Dedifferentiated amniotic fluid mesenchymal stem cell (primary cell): ENCODE data around the gene ENPEP.
A peak's percentile ranks its signal among the peaks of the same experiment; 100 is the strongest.
"Not testable (repeated sequence)": the region's sequence is repeated elsewhere in the genome, so short reads cannot be mapped to it uniquely, and the experiment has no call there.

ENCODE experiments used
- DNase-seq: peaks from one replicate; pipeline ENCODE4 v3.0.0-alpha.2; 2016; ENCODE audit errors: extremely low spot score

Gene ENPEP

DNA sequence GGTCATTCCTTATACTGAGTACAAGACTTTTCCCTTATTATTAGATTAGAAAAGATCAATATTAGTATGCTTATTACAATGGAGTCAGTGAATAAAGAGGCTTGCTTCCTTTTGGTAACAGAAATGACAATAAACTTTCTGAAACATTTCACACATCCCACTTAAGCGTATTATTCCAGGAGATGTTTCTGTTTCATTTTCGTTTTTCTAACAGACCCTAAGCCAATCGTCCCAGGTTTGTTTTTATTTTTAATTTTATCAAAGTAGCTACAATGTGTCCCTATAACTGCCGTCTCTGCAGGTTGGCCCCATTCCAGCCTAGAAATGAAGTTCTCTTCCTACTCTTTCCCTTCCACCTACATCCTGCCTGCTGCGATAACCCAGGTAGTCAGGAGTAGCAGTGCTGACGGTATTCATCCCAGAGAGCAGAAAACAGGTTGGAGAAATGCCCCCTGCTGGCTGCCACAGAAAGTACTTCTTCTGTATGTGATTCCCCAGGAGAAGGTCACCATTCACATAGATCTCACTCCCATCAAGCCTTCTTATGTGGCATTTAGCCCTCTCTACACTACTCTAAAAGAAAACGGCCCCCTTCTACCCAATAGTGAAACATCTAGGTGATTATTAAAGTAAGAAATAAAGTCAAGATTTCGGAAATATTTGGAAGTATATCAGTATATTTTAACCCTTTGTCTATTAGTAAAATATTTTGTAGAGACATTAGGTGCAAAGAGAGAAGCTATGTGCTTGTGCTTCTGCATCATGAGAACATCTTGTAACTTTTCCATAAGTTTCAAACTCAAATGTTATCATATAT, 40.4 kb downstream of the ENPEP start:
- DNase-seq: peak; percentile 47

DNA sequence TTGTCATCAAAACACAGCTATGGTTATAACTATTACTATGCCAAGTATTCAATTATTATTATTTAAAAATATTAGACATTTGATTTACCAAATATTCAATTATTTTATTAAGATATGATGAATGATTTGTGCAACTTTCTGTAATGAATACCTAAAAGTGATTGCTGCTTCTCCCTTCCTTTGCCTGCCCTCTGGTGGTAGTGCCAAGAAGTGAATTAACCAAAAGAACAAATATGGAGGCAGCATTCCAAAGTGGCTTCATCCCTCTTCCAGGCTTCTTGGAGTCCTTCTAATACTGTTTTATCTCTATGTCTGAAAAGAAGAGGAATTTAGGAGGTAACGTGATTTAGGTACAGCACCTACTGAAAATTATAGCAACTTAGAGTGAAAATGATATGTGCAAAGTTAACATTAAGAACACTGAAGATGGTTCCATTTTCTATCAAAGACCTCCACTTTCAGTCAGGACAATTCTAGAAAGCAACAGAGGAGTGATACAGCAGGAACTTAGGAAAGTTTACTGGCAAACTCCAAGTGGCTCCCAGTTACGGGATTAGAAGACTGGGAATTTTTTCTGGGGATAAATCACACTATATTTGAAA, 43.0 kb downstream of the ENPEP start:
- DNase-seq: peak; percentile 22

DNA sequence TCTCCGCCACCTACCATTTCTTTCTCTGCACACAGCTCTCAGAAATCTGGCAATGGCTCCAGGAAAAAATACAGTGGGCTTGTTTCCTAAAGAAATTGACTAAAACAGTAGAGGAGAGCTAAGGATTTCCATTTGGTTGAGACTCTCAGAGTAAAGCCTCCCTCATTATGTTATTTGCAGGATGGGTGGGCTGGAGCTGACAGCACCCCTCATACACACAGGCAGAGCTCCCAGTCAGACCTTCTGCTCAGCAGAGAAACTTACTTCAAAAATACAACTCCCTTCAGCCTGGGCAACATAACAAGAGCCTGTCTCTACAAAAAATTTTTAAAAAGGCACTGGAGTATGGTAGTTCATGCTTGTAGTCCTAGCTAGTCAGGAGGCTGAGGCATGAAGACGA, 44.9 kb downstream of the ENPEP start:
- DNase-seq: no peak

DNA sequence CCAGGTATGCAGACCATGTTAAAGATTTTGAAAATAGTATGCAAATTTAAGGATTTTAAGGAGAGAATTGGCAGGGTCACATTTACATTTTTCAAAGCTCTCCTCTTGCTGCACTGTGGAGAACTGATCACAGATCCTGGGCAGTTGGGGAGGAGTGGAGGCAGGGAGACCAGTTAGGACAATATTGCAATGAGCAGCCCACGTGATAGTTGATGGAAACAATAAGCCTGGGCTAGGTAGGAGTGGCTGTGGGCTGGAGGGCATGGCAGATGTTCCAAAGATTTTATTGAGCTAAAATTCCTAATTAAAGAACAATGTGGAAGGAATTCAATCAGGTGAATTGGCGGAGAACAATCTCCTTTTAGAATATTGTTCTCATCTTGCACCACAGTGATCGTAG, 50.6 kb downstream of the ENPEP start:
- no peak for DNase-seq

DNA sequence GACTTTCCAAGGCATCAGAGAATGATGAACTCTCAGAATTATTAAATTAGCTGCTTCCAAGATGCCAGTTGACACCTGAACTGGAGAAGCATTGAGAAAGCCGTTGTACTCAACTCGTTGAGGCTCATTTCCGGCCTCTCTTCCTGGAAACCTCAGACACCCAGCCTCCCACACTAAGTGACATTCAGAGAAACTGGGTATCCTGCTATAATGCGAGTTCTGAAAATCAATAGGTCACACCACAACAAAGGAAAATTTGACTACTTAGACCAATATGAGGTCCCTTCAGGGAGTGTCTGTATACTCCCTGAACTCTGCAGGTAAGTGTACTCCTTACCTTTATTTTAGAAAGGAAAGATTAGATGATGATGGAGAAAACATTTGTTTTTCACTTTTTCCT, 51.2 kb downstream of the ENPEP start:
- no peak for DNase-seq

DNA sequence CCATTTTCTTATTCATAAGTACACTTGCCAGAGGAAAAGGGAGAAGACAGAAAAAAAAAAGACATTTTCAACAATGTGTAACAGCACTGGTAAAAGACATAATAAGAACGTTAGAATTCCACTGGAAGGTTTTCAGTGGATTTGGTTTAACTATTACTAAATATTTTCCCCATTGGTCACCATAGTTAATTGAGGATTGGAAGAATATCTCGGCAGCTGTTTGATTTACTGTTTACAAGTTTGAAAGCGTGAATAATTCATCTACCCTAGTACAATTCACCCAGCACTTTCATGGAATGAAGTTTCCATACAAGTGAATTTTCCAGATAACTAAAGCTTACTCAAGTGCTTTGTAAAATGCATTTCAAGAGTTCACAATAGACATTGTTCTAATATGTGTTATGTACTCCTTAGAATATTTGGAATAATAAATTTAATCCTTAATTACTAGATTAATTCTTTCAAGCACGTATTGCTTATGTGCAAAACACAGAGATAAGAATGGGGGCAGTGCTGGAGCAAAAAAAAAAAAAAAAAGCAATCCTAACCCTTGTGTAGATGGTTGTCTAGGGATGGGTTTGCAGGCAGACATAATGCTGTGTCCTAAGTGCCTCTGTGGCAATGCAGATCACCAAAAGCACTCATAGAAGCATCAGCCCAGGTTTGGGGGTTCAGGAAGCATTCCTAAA, 57.1 kb downstream of the ENPEP start:
- DNase-seq: no peak

DNA sequence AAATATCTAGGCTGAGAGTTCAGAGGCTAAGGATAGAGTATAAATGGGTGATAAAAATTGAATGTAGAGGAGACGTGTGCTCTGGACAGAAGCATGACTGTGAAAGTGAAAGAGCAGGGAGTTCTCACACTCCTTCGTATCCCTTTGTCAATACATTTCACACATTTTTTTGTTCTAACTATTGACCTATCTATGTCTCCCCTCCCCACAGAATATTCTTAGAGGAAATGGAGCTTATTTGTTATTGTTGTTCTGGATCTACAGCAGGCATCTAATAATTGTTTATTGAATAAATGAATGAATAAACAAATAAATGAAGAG, 57.6 kb downstream of the ENPEP start:
- no peak for DNase-seq

DNA sequence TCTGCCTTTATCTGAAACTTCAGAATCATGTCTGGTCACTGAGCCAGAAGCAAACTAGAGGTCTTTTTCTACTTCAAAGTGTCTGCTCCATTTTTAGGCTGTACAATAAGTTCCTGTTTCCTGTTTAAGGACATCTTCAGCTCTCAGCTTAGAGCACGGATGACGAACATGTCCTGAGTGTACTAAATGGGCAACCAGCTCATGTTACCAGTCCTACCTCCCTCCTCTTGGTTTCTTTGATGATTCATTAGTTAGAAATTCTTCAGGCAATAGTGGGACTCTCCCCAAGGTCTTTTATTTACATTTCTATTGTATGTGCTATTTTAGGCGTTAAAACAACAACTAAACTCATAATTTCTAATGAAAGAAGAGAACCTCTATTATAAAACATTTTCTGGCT, 58.0 kb downstream of the ENPEP start:
- peak; percentile 82 for DNase-seq

DNA sequence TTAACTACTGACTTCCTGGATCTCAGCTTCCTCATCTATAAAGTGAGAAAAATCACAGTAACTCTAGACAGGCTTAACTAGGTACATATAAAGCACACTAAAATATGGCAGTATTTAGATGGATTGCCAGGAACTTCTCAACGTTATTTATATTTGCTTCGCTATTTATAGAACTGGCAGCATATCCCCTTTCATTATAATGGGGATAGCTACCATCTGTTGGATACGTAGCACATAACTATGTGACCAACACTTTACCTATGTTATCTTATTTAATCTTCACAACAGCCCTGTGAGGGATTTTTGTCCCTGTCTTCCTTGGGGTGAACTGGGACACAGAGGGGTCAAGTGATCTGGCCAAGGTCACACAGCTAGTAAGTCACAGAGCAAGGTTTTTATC, 64.6 kb downstream of the ENPEP start:
- DNase-seq: no peak

DNA sequence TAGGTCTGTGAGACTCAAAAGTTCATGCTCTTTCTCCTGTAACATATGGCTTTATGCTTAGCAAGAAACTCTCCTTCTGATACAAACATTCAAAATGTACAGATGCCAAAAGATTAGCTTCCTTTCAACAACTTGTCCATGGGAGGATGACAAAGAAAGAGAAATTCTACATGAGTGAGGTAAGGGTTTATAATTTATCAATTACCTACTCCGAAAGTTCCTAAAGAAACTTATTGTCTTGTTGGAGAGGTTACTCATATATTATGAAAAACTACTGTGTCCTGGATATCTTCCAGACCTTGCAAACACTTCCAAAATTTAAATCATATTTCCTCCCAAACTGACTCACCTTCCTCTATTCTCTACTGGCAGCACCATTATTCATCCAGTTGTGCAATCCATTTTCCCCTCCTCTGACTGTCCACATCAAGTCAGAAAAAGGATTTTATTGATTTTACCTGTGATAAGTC, 65.1 kb downstream of the ENPEP start:
- DNase-seq: no peak

DNA sequence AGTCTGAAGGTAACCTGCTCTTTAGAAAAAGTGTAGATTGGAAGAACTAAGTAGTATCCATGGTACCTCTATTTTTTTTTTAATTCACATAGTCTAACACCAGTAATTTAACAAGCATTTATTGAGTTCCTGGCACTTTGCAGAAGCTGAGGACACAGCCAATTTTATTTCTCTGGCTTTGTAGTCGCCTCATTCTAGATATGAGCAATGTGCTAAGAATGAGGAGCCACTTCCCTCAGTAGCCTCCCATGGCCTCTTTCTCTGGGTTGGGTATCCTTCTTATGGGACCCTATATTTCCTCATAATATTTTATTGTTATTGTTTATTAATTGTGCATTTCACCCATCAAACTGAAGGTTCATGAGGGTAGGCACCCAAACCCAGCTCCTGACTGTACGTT, 67.6 kb downstream of the ENPEP start:
- DNase-seq: no peak

DNA sequence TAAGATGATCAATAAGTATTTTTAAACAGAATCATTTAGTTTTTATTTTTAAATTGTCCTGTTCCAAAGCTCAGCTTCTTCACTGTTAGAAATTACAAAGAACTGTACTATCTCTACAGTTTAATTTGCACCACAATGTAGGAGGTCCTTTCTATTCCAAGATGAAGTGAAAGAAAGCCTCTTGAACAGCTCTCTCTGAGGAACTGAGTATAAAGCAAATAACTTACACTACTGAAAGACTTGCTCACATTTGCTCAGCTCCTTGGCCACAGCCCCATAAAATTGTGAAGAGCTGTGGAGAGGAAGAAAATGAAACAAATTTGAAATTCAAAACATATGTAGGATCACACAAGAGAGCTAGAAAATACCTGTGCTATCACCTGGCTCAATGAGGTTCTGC, 68.6 kb downstream of the ENPEP start:
- DNase-seq: no peak

DNA sequence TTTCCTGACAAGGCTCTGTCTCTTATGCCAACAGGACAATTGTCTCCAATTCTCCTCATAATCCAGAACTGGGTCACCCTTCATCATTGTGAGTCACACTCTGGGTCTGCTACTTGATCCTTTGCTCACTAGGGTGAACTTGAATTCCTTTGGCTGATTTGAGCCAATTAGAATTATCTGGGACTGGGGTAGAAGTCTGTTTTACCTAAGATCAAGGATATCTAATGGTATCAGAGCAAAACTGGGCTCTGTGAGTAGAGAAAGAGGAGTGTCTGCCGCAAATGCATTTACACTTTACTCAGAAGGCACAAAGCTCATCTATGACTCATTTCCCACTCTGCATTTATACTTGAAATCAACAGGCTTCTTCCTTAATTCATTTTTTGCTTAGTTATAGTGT, 74.3 kb downstream of the ENPEP start:
- no peak for DNase-seq

DNA sequence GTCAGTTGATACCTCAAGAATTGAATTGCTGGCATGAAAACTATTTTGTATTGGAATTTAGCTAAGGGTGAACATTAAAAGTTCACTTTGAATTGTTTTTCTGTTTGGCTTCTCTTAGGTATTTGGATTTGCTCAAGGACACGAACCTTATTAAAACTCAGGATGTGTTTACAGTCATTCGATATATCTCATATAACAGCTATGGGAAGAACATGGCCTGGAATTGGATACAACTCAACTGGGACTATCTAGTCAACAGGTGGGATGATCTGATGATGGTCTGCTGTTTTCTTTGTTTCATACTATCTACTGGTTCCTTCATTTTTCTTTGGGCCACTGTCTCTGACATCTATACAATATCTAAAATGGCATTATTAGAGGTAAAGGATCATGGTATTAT, 77.2 kb downstream of the ENPEP start:
- DNase-seq: no peak

DNA sequence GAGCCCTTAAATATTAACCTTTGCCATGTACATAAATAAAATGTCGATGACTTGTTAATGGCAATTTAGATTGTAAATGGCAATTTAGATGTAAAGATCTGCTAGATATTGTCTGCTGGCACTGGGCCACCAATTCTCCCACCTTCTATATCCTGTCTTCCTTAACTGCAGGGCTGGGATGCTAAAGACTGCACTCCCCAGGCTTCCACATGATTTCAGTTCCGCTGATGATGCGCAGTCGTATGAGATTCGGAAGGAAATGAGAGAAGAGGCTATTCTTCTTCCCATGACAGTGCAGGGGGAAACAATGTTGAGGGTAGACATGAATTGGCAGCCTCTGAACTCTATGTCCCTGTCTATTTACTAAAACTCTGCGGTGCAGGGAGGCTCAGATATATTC, 91.3 kb downstream of the ENPEP start:
- DNase-seq: no peak

DNA sequence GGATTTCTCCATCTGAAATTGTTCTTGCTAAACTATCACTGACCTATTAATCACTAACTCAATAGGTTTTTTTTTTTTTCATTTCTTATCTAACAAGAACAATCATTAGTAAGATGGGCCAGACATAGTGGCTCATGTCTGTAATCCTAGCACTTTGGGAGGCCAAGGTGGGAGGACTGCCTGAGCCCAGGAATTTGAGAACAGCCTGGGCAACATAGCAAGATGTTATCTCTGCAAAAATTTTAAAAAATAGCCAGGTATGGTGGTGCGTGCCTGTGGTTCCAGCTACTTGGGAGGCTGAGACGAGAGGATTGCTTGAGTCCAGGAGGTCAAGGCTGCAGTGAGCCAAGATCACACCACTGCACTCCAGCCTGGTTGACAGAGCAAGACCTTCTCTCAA, 100.7 kb downstream of the ENPEP start:
- DNase-seq: not testable (repeated sequence)

DNA sequence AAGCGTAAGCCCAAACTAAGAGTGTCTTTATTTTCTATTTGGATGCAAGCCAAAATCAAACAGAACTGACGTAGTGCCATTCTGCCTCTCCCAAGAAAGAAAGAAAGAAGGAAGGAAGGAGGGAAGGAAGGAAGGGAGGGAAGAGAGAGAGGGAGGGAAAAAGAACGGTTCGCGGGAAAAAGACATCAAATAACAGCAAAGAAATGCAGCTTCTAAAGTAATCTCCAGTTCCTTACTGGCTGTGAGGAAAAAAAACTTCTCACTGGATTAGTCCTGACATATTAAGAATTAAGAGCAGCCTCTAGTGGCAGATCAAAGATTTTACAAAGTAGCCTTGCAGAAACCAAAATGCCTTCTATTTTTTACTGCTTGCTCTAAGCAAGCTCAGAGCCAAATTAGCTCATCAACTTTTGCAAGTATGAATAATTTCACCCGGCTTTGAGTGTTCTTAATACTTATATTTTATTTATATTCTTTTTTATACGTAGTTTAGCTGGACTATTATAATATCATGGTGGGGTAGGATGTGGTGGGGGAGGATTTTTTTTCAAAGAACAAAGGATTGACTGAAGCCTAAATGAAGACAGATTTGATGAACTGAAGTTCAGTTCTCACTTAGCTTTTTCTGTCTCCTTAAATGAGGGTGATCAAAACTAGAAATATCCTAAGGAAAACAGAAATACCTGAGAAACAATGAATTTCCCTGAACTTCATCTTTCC, 110.3 kb downstream of the ENPEP start:
- DNase-seq: peak; percentile 65

DNA sequence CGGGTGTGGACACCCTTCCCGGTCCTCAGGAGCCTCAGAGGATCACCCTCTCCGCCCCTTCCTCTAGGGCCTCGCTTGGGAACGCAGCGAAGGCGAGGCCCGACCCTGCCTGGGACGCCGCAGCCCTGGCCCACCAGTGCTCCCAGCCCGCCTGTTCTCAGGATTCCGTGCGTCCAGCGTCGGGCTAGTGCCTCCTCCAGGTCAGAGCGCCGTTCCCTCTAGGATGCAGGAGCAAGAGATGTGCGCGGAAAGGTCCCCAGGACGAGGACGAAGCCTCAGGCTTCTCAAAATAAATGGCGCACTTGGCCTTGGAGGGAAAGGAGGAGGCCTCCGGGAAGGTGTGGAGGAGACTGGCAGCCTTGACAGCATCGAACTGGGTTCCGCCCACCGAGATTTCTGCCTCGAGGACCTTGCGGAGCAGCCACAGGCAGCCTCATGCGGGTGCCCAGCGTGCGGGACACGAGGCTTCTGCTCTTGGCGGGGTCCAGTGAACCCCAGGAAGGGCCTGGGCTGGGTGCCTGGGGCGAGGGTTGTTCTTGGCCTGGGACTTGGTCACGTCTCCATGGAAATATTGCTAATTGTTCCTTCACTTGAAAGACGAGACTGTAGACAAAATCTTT, 111.8 kb downstream of the ENPEP start:
- no peak for DNase-seq

DNA sequence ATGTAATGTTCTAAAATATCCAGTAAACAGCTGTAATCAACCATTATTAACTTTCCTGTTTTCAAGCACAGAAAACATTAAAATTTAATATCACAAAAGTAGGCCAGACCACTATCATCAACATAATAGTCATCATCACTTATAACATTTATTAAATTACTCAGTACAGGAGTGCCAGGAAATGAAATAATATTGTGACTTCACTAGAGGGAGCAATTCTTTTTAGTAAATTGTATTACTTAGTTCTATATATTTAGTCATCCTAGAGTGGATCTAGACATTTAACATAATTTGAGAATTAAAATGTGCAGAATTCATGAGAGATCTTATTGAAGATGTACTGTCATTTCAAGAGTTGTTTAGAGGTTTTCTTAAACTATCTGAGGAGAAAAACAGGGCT, 113.3 kb downstream of the ENPEP start:
- DNase-seq: peak; percentile 17

DNA sequence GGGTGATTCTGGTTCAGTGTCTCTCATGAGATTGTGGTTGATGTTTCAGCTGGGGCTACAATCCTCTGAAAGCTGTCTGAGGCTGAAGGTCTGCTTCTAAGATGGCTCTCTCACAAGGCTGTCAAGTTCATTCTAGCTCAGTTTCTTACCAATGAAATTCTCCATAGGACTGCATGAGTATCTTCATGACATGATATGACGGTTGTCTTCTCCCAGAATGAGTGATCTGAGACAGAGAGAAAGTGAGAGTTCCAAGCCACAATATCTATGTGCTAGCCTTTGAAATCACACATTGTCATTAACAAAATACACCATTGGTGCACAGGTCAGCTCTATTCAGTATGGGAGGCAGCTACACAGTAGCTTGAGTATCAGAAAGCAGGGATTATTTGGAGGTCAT, 119.6 kb downstream of the ENPEP start:
- no peak for DNase-seq

DNA sequence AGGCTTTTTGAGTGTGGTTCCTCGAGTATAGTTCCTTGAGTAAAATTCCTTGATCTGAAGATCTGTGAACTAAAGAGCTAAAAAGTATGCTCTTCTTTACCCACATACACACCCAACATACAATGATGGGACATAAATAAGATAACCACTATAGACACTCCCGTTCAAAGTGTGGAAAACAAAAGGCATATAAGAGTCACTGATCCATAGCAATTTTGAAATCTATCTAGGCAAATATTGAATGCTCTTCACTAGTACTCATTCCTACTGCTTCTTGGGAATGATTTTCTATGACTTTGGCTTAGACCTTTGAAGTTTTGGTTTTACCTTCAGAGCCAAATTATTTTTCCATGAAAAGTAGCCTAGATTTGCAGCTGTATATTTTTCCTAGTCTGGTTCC, 120.5 kb downstream of the ENPEP start:
- DNase-seq: no peak

DNA sequence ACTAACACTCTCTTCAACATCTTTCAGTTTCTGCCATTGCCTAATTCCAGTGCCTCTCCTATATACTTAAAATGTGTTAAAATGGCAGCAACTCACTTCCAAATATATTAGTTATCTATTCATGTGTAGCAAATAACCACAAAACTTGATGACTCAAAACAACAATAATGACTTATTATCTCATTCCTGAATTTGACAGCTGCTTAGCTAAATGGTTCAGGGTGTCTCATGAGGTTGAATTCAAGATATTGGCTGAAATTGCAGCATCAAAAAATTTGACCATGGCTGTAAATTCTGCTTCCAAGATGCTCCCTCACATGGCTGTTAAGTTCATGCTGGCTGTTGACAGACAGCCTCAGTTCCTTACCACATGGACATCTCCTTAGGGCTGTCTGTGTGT, 121.6 kb downstream of the ENPEP start:
- no peak for DNase-seq
